NCI-H526 (cell line): ENCODE measurements around the gene PPP1R13B.
A peak's percentile ranks its signal among the peaks of the same experiment; 100 is the strongest.

ENCODE experiments used
- DNase-seq, 2 experiments: peaks; one replicate each; lab custom pipeline; 2025; lab: John Stamatoyannopoulos, UW

Gene PPP1R13B

GRCh38 chr14:103880348-103881267, 33.2 kb upstream of the PPP1R13B start:
- DNase-seq, result no peak

- peak in 1 of 2 experiments; percentile 76 for DNase-seq
Observed at GRCh38 chr14:103879570-103880347, 32.4 kb upstream of the PPP1R13B start.

GRCh38 chr14:103879118-103879569, 31.8 kb upstream of the PPP1R13B start:
- DNase-seq, result no peak

GRCh38 chr14:103878180-103878579, 30.8 kb upstream of the PPP1R13B start:
- no peak for DNase-seq

GRCh38 chr14:103875010-103875409, 27.6 kb upstream of the PPP1R13B start:
- DNase-seq, result no peak

GRCh38 chr14:103872481-103873113, 25.2 kb upstream of the PPP1R13B start:
- DNase-seq, result no peak

- no peak for DNase-seq
Observed at GRCh38 chr14:103871596-103872480, 24.5 kb upstream of the PPP1R13B start.

GRCh38 chr14:103870891-103871595, 23.7 kb upstream of the PPP1R13B start:
- DNase-seq, result no peak

GRCh38 chr14:103870144-103870876, 22.9 kb upstream of the PPP1R13B start:
- no peak for DNase-seq

- DNase-seq, result no peak
Observed at GRCh38 chr14:103869406-103870143, 22.2 kb upstream of the PPP1R13B start.

- DNase-seq, result no peak
Observed at GRCh38 chr14:103868242-103868897, 21.0 kb upstream of the PPP1R13B start.

GRCh38 chr14:103867523-103867953, 20.2 kb upstream of the PPP1R13B start:
- peak in 1 of 2 experiments; percentile 38 for DNase-seq

- no peak for DNase-seq
Observed at GRCh38 chr14:103867020-103867419, 19.6 kb upstream of the PPP1R13B start.

- no peak for DNase-seq
Observed at GRCh38 chr14:103863245-103863644, 15.9 kb upstream of the PPP1R13B start.

GRCh38 chr14:103862393-103862782, 15.0 kb upstream of the PPP1R13B start:
- no peak for DNase-seq

- no peak for DNase-seq
Observed at GRCh38 chr14:103861413-103862392, 14.3 kb upstream of the PPP1R13B start.

- no peak for DNase-seq
Observed at GRCh38 chr14:103859416-103860202, 12.2 kb upstream of the PPP1R13B start.
